Inflammatory macrophage (primary cell): ENCODE data around the gene RIPK1.

Experiments used
- DNase-seq, 2 donors: peaks; one replicate each; pipeline ENCODE4 v3.0.0-alpha.2; 2020 to 2022

The RIPK1 gene

GRCh38 chr6:3085074-3085473, 16.8 kb downstream of the RIPK1 start:
- DNase-seq = no peak

DNA sequence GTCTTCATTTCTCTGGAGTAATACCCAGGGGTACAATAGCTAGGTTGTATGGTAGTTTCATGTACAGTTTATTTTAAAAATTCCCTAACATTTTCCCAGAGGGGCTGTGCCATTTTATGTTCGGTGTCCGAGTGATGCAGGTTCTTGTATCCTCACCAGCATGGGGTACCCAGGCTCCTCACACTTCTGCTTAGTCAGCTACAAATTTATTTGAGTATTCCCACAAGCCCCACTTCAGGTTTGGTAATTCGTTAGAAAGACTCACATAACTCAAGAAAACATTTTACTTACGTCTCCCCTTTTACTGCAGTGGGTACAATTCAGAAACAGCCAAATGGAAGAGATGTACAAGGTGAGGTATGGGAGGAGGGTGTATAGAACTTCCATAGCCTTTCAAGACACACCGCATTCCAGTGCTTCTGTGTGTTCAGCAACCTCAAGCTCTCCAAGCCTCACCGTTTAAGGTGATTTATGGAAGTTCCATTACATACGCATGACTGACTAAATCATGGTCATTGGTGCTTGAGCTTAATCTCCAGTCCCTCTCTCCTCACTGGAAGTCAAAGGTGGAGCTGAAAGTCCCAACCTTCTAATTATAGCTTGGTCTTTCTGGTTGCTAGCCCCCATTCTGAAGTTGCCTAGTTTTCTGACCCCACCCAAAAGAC, 18.1 kb downstream of the RIPK1 start:
- no peak for DNase-seq

- DNase-seq = no peak
Measured at GRCh38 chr6:3088446-3088845, 20.2 kb downstream of the RIPK1 start.

DNA sequence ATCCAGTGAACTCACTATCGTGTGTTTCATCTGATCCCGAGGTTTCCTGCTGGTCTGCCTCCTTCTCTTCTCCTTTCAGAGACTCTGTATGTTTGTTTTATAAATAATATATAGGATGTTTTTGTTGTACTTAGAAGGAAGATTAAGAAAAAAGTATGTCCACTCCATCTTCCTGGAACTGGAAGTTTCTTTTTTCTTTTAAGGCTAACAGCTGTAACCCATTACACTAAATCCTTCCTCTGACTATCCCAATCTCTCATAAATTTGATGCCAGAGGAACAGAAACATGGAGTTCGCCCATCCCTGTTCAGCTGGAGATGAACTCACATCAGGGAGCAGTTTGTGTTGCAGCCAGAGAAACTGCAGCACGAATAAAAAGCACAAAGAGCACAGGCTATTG, 20.7 kb downstream of the RIPK1 start:
- DNase-seq = no peak

DNA sequence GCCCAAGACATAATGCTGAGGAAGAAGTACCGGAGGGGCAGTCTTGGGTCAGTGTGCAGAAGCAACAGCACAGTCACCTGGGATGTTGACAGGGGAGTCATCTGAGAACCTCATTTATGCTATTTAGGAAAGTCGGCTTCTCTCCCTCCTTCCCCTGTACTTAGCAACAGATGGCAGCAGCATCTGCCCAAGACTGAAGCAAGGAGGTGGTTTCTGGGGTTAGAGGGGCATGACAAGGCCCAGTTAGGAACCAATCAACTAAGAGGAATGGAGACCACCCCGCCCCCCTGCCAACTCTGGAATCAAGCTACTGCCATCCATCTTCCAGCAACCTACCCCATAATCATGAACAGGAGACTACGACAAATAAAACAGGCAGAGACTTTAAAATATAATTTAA, 21.7 kb downstream of the RIPK1 start:
- no peak for DNase-seq

- no peak for DNase-seq
Measured at GRCh38 chr6:3094815-3095214, 26.5 kb downstream of the RIPK1 start.

DNA sequence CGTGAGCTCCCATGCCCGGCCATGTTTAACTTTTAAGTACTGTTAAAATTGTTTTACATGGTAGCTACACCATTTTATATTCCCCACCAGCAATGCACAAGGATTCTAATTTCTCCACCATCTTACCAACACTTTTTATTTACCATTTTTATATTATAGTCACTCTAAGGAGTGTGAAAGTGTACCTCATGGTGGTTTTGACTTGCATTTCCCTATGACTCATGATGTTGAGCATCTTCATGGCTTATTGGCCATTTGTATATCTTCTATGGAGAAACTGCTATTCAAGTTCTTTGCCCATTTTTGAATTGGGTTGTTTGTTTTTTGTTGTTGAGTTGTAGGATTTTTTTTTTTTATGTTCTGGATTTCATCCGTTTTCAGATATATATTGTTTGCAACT, 34.6 kb downstream of the RIPK1 start:
- DNase-seq = no peak

- DNase-seq = no peak
Measured at GRCh38 chr6:3108746-3109414, 40.6 kb downstream of the RIPK1 start.

GRCh38 chr6:3109761-3110160, 41.5 kb downstream of the RIPK1 start:
- peak in 1 of 2 donors; percentile 29 for DNase-seq

- DNase-seq = no peak
Measured at GRCh38 chr6:3114377-3114776, 46.1 kb downstream of the RIPK1 start.

DNA sequence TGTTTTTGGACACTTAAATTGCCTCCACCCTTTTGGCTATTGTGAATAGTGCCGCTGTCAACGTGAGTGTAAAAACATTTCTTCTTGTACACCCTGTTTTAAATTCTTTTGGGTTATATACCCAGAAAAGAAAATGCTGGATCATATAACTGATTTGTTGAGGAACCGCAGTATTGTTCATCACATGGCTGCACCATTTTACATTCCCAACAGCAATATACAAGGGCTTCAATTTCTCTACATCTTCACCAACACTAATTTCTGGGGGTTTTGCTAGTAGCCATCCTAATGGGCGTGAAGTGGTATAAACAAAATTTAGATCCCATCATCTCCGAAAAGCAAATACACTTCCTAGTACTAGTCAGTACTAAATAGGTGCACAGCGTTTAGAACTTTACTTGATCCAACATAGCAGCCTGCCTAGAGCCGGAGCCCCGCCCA, 49.6 kb downstream of the RIPK1 start:
- DNase-seq = no peak

- DNase-seq = peak; percentile 96 to 97
Measured at GRCh38 chr6:3118353-3119039, 50.2 kb downstream of the RIPK1 start, which contains the start of gene BPHL. TSS of gene BPHL (plus strand) at chr6:3118711. CDS start at chr6:3118741, 30 bp downstream.

DNA sequence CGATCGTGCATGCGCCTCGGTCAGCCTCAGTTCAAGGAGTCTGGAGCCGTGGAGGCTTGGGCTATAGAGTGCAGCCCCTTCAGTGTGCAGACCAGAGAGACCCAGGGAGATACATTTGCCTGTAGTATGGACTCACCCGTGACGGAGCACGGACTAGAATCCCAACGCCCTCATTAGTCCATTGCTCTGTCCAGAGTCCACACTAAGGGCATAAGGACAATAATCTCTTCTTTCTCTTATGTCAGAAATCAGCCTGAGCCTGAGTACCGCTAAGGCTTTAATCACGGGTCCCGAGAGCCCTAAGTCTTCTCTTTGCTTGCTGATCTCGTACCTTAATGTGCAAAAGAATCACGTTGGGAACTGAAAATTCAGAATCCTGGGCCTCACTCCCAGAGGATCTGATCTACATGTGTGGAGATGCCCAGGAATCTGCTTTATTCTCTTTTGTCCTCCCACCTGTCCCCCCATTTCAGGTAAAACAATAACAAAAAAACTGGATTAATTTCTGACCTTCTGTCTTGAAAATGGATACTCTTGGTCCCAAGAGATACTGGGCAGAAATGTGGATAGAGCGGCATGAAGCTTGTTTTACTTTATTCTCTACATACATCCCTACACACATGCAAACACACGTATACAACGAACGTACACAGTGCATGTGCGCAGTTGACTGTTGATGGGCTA, 50.9 kb downstream of the RIPK1 start:
- DNase-seq = no peak

DNA sequence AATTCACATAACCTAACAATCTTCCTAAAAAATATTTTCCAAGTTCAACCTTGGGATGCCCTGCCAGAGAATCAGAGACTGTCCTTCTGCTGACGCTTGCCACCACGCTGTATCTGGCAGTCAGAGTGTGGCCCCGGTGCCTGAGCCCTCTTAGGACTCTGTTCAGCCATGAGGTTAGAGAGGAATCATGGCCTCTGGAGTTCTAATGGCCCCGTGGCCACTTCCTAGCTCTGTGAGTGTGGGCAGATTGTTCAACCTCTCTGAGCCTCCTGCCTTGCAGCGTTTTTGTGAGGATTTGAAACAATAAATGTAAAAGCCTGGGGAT, 52.4 kb downstream of the RIPK1 start:
- DNase-seq = no peak

DNA sequence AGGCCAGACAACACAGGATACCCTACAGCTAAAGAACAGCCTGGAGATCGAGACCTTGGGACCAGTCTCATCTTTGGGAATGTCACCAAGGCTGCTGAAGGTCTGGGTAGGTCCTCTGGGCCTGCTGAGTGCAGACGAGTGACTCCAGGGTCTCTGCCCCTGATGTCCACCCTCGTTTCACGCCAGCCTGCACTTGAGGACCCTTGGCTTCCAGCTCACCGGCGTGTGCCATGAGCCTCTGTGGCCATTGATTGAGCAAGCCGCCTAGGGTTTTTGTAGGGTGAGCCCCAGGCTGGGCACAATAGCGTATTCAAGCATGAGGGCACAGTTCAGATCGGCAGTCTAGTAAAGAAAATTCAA, 54.5 kb downstream of the RIPK1 start:
- DNase-seq = no peak

- DNase-seq = no peak
Measured at GRCh38 chr6:3124667-3125066, 56.4 kb downstream of the RIPK1 start.

- no peak for DNase-seq
Measured at GRCh38 chr6:3125815-3126214, 57.5 kb downstream of the RIPK1 start.

DNA sequence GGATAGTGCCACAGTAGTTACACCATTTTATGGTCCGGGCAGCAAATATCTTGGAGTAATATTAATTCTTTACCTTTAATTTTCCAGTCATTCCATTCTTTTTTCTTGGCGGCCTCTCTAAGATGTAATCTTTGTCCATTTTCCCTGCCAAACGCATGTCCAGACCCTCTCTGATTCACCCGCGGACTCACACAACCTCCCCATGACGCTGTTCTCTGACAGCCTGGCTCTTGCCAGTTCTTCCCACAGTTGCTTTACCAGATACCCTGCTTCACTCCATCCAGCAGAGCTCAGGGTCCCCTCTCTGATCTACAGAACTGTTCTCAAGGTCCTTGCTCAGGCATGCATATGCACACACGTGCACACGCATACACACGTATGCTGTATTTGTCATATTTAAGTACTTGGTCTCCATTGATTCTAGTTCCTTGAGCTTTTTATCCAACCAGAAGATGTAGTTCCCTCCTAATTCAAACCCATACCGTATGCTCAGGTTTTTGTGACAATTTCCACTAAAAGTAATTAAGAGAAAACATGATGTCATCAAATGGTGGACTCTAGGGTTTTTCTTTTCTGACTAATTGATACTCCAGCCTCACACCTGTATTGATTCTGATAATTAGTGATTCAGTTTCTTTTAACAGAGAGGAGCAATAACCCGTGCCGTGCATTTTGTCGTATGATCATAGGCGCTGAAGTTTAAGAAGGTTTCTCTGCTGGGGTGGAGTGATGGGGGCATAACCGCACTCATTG, 60.2 kb downstream of the RIPK1 start:
- DNase-seq = no peak

DNA sequence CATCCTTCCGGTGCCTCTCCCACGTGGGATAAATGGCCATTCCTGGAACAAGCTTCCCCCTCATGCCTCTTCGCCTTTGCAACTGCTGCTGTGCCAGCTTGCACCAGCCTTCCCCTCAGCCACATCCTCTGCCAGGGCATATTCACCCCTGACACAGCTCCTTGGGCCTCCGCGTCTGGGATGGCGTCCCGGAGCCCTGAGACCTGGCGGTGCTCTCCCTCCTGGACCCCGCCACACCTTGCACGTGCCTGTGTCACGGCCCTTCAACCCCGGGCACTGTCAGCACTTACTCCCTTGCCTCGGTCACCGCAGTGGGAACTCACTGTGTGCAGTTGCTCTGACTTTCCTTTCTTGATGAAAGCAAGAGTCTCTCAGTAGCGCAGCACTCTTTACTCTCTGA, 63.4 kb downstream of the RIPK1 start:
- DNase-seq = no peak

DNA sequence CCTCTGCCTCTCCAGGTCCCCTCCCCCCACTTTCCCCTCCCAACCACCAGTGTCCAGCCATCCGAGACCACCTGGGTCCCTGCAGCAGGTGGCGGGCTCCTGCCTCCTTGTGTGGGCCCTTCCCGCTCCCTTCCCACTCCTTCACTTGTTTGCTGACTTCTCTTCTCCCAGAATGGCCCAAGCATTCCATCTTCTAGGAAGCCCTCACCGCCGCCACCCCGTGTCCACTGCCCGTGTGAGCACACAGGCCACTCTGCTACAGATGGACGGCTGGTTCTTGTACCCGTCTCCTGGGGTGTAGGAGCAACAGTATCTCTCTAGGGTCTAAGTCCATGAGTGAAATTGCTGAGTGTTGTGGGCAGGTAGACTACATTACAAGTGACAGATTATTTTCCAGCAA, 65.2 kb downstream of the RIPK1 start:
- DNase-seq = no peak

DNA sequence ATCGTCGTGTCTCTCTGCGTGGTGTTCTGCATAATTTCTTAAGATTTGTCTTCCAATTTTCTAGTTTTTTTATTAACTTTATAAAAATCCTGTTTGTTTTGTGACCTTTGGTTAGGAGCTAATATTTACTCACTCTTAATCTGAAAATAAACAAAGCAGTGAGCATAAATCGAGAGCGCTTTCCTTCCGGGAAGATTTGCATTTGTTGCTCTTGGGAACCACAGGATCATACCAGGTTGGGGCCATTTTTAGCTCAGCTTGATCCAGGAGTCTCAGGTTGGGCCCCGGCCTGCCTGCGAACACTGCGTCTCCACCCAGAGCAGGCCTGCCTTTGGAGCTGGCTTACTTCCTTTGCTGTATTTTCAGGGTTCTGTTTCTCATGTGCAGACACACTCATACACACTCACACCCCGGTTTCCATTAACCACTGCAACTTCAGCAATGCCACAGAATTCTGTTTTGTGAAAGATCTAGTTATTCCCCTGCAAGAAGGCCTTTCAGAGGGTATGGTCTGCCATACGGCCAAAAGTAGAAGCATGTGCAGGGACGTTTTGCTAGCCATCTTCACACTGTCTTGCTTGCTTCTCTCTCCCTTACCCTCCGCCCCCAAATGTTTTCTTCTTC, 67.5 kb downstream of the RIPK1 start:
- no peak for DNase-seq

DNA sequence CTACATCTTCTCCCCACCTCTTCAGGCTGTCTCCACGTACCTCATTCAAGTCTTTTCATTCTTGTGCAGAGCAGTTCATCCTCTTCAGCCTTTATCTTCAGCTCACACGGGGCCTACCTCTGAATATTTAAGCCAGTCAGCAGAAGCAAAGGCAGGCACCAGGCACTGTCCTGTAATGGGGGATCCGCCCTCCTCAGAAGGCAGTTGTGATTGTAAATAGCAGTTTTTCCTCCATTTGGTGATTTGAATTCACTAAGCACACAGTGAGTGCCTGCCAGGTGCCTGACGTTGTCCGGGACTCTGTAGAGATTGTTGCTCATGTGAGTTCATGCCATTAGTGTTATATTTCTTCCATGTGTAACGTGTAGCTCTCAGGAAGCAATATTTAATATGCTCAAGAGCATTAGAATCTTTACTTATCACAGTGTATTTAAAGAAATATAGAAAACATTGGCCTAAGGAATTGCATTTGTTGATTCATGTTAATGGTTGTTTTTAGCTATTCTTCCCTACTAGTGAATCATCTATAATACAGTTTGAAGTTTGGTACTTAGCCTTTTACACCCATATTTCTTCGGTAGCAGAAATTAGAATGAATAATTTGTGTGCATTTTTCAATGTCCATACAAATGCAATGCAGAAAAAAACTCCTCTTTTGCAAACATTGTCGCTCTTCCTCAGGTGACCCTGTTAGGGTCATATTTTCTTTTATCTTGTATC, 68.2 kb downstream of the RIPK1 start:
- no peak for DNase-seq
